ENCODE data around the gene PTPRT.

The PTPRT gene

DNA sequence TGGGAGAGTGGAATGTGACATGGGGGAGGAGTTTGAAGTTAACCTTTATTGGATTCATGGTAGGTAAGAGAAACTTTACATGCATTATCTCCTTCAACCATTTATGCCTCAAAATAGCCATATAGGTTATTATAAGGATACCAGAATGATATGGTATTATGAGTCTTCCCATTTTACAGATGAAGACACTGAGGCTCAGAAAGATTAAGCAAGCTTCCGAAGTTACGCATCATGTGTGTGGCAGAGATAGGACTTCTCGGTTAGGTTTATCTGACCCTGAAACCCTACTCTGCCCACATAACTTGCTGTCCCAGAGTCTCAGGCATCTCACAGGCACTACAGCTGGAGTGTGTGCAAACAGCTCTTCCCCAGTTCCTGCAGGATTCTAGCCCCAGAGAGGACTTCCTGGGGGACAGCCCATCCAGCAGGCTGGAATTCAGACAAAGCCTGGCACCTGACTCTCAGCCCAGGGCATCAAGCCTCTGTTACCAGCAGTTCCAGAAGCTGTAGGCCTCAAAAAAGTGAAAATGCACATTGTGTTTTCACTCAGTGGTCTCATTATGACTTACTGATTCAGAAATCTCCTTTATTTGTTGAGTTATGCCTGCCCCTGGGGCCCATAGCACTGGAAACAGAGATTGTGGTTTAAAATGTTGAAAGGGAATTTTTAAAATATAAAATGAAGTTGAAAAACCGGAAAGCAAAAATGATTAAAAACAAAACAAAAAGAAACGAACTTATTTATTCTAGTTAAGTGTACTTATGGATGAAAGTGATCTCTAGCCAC lies 1058.7 kb downstream of the PTPRT start:
- no peak overlapping the region for H3K4me3 ChIP-seq (ENCODE audit: low read depth, low read length)
- TF ChIP-seq, protein P1, sequence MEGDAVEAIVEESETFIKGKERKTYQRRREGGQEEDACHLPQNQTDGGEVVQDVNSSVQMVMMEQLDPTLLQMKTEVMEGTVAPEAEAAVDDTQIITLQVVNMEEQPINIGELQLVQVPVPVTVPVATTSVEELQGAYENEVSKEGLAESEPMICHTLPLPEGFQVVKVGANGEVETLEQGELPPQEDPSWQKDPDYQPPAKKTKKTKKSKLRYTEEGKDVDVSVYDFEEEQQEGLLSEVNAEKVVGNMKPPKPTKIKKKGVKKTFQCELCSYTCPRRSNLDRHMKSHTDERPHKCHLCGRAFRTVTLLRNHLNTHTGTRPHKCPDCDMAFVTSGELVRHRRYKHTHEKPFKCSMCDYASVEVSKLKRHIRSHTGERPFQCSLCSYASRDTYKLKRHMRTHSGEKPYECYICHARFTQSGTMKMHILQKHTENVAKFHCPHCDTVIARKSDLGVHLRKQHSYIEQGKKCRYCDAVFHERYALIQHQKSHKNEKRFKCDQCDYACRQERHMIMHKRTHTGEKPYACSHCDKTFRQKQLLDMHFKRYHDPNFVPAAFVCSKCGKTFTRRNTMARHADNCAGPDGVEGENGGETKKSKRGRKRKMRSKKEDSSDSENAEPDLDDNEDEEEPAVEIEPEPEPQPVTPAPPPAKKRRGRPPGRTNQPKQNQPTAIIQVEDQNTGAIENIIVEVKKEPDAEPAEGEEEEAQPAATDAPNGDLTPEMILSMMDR (IDR thresholded peaks at IDR 0.05; ENCODE audit: borderline replicate concordance, insufficient read depth, low read depth, low read length), result no peak

DNA sequence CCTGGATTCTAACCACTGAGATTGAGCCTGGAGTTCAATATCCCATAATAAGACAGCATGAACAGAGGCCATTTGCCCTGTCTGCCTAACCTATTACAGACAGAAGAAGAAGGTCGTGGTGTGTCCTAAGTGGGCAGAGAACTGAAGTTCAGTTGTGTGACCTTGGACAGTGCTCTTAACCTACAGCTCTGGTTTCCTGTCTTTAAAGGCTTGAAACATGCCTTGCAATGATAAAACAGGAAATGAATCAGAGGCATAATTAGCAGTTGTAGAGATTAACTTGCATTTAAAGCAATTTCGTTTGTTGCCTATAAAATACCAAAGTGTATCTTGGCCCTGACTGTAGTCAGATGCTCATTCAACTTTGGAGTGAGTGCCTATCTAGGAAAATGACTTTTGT lies 1064.3 kb downstream of the PTPRT start:
- TF ChIP-seq, protein P1 (IDR thresholded peaks at IDR 0.05; ENCODE audit: borderline replicate concordance, insufficient read depth, low read depth, low read length), result no peak
- H3K4me3 ChIP-seq (ENCODE audit: low read depth, low read length), result no peak overlapping the region

DNA sequence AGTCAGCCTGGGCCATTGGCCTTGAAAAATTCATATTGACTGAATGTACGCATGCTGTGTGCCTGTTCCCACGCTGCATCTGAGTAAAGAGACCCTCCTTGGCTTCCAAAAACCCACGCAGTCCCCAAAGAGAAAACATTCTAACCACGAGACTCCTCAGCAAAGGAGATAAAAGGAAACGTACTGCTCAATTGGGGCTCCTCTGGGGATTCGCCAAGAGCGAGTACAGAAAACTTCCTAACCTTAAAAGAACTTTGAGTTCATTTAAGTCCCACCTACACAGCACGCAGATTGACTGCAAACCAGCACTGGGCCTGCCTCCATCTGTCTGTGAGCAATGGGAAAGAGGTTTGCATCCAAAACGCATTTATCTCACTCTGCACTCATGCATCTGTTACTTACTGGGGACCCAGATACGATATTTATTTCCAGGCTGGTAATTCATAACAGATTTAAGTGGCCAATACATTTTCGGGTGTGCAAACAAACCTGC lies 1065.7 kb downstream of the PTPRT start:
- TF ChIP-seq, protein P1 (IDR thresholded peaks at IDR 0.05; ENCODE audit: borderline replicate concordance, insufficient read depth, low read depth, low read length), result no peak
- no peak overlapping the region for H3K4me3 ChIP-seq (ENCODE audit: low read depth, low read length)

DNA sequence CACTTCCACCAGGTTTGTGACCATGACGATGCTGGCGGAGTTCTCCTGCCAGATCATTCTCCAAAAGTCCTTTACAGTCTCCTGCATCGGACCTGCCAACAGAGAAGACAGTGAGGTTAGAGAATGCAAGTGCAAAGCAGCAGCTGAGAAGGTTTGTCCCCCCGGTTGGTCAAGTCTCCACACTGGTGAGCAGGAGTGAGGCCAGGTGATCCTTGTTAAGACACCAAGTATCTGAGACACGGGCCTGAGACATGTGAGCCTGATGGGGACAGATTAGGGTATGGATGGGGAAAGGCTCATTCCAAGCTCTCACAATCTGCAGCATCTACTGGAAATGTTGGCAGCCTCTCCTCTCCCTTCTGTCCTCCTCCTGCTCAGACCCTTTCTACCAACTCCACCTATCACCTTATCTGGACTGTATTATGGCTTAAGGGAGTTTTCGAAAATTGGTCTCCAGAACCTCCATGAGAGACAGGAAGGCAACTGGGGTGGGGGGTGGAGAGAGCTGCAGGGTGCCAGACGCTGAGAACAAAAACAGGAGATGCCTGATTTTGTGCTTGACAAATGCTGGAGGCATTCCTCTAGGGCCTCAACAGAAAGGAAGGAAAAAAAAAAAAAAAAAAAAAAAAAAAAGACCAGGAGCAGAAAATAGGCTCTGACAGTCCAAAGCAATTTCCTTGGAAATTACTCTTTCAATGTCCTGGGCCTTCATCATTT lies 1071.1 kb downstream of the PTPRT start:
- TF ChIP-seq, protein P1 (IDR thresholded peaks at IDR 0.05; ENCODE audit: borderline replicate concordance, insufficient read depth, low read depth, low read length), result no peak
- no peak overlapping the region for H3K4me3 ChIP-seq (ENCODE audit: low read depth, low read length)

DNA sequence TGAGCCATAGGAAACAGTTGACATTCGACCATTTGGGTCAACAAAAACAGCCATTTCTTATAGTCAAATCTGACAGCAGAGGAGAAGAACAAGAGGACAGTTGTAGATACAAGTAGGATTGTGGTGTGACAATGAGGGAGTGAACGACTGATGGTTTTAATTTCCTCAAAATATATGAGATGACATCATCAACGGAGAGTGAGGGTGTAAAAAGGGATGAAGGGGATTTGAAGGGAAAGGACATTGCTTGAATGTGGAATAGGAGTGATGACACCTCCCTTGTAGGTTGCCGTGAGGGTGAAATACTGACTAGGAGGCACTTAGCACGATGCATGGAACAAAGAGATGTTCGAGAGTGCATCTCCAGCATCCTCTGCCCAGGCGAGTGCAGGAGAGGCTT lies 1071.7 kb downstream of the PTPRT start:
- TF ChIP-seq, protein P1 (IDR thresholded peaks at IDR 0.05; ENCODE audit: borderline replicate concordance, insufficient read depth, low read depth, low read length), result no peak

DNA sequence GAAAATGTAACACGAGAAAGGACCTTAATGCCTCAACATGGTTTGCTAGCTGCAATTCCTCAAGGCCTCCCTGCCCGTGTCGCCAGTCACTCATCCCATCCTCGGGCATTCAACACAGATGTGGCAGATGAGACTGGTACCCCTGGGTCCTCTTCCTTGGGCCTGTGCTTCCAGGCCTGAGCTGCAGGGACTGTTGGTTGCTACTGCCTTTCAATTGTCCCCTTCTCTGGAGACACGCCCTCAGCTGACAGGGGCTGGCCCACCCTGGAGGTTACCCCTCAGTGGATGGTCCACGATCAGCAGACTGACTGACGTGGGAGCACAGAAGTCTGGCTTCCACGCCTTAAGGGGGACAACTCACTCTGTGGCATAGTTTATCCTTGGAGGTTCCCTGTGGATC lies 1076.5 kb downstream of the PTPRT start:
- TF ChIP-seq, protein P1 (IDR thresholded peaks at IDR 0.05; ENCODE audit: borderline replicate concordance, insufficient read depth, low read depth, low read length), result no peak
- H3K4me3 ChIP-seq (ENCODE audit: low read depth, low read length), result no peak overlapping the region

More for the DNA sequence above, 1071.7 kb downstream of the PTPRT start:
- no peak overlapping the region for H3K4me3 ChIP-seq (ENCODE audit: low read depth, low read length)

Measured in GM12875 (cell line).